Ovary (tissue), 9 donors: ENCODE measurements around the gene TMEM151B. TPM values are rescaled to one million over a fixed set of nuclear protein-coding genes. Genes with fewer than 3 reads are reported as not detected.

Experiments used
- DNase-seq, 5 donors: peaks; one replicate each; pipeline ENCODE4 v3.0.0-alpha.2; 2019 to 2020
- H3K27ac ChIP-seq, 2 donors: fragments of 200-600 bp; one replicate each; pipeline versions ENCODE4 v1.5.1 to v1.8.0; 2019 to 2022
- H3K27me3 ChIP-seq: fragments of 200-600 bp; one replicate; pipeline ENCODE4 v1.8.0; 2022
- H3K36me3 ChIP-seq: fragments of 200-600 bp; sonication (generic); one replicate; pipeline ENCODE4 v1.5.1; 2019
- H3K4me1 ChIP-seq: one replicate; pipeline ENCODE4 v1.8.1; 2013; ENCODE audit warnings: mild to moderate bottlenecking, moderate library complexity; ENCODE audit not compliant: insufficient read depth
- H3K4me3 ChIP-seq: fragments of 200-600 bp; sonication (generic); one replicate; pipeline ENCODE4 v1.5.1; 2017
- H3K9me3 ChIP-seq, 2 donors: fragments of 200-600 bp in 1 of 2; sonication (generic) in 1 of 2; one replicate each; pipeline versions ENCODE4 v1.5.1 to v1.8.1; 2013 to 2019; ENCODE audit warnings: mild to moderate bottlenecking in 1 of 2, moderate library complexity in 1 of 2
- EP300 ChIP-seq: sonication (generic); formaldehyde crosslinking; IDR thresholded peaks from one replicate; pipeline ENCODE4 v1.6.1; 2017; ENCODE audit warnings: antibody characterized with exemption
- POLR2A ChIP-seq: fragments of 450-650 bp; IDR thresholded peaks from one replicate; pipeline ENCODE4 v1.6.1; 2017; ENCODE audit warnings: antibody characterized with exemption, mild to moderate bottlenecking, moderate library complexity
- WGBS, 3 donors: extraction: QIAGEN DNeasy Blood & Tissue Kit in 1 of 3; methylation state at CpG; one replicate each; pipeline versions ENCODE4 v1.1.5 to v1.1.7; 2013 to 2017; 5-methylcytosine and 5-hydroxymethylcytosine counted together
- intact Hi-C, 4 donors: fragments of 100-400 bp; cut with DNase I; formaldehyde crosslinking; loops; one replicate each; pipeline versions ENCODE4 v1.11.0 to v1.15.1; 2022 to 2023
- polyA plus RNA-seq, 2 donors: library from polyadenylated mRNA; stranded (reverse); fragments of 200-250 nt in 1 of 2; fragments of 350-450 nt in 1 of 2; fragmentation: Illumina TruSeq in 1 of 2; extraction: RNeasy Lipid Tissue Mini Kit (QIAGEN cat#74804) in 1 of 2; gene quantifications; one replicate each; pipeline ENCODE4 v1.2.3, GENCODE V29; 2013 to 2014
- total RNA-seq, 7 donors: library from RNA; depleted of rRNA in 2 of 7; stranded (reverse); fragments of >200 nt in 2 of 7; fragmentation: NEBNext Ultra II Directional in 3 of 7; extraction: Animal tissue kit (Norgen Biotek cat#: 25700) in 3 of 7; gene quantifications; one replicate each; pipeline versions ENCODE4 v1.1.0 to v1.2.4, GENCODE V29; 2016 to 2023
- TF ChIP-seq, protein P1 (sequence below), 3 donors: fragments of 450-650 bp in 2 of 3; fragments of 200-600 bp in 1 of 3; IDR thresholded peaks; one replicate each; pipeline versions ENCODE4 v1.5.1 to v1.8.0; 2016 to 2022; ENCODE audit warnings: antibody characterized with exemption in 3 of 3, mild to moderate bottlenecking in 1 of 3
- donor health status: DM: no; HTN: no; CAD: no; lungs with moderate emphysema.
- donor health status: DM: no; HTN: no; CAD: no.
- donor health status: Bipolar disorder and iron deficiency.
- donor health status: DM: yes; HTN: yes; CAD: no.
- donor health status: DM: no; HTN: no; CAD: no.
- donor health status: DM: yes; HTN: yes; CAD: no.

The TMEM151B gene
- total and polyA plus RNA-seq, 9 donors, result under 0.01 to 0.12 (median 0.05) TPM; not detected in 4

GRCh38 chr6:44271914-44272313 lies 1.7 kb downstream of the TMEM151B start:
- H3K27ac ChIP-seq, result no peak overlapping the region
- no peak overlapping the region for H3K4me3 ChIP-seq
- H3K4me1 ChIP-seq, result no peaks in the 10 kb centered on the region
- TF ChIP-seq POLR2A (no peak), EP300 (no peak)
- TF ChIP-seq, protein P1, sequence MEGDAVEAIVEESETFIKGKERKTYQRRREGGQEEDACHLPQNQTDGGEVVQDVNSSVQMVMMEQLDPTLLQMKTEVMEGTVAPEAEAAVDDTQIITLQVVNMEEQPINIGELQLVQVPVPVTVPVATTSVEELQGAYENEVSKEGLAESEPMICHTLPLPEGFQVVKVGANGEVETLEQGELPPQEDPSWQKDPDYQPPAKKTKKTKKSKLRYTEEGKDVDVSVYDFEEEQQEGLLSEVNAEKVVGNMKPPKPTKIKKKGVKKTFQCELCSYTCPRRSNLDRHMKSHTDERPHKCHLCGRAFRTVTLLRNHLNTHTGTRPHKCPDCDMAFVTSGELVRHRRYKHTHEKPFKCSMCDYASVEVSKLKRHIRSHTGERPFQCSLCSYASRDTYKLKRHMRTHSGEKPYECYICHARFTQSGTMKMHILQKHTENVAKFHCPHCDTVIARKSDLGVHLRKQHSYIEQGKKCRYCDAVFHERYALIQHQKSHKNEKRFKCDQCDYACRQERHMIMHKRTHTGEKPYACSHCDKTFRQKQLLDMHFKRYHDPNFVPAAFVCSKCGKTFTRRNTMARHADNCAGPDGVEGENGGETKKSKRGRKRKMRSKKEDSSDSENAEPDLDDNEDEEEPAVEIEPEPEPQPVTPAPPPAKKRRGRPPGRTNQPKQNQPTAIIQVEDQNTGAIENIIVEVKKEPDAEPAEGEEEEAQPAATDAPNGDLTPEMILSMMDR (IDR thresholded peaks at IDR 0.05), result no peak
- H3K36me3 ChIP-seq, result no peaks in the 10 kb centered on the region
- intact Hi-C loops, result no loop called here
- no peak for DNase-seq
- H3K27me3 ChIP-seq, result no peaks in the 10 kb centered on the region
- no peaks in the 10 kb centered on the region for H3K9me3 ChIP-seq
- 52 to 64% (median 53%) methylated on average over 3 of the region's 3 CpGs for WGBS, 3 donors

- no peaks in the 10 kb centered on the region for H3K4me1 ChIP-seq
- no peak overlapping the region for H3K27ac ChIP-seq
- intact Hi-C loops, result no loop called here
- H3K36me3 ChIP-seq, result no peaks in the 10 kb centered on the region
- TF ChIP-seq POLR2A, result no peak
- no peak for TF ChIP-seq EP300
- TF ChIP-seq, protein P1 (IDR thresholded peaks at IDR 0.05), result no peak
- WGBS, 3 donors, result 88 to 91% (median 88%) methylated on average over 3 of the region's 3 CpGs
- no peaks in the 10 kb centered on the region for H3K27me3 ChIP-seq
- H3K9me3 ChIP-seq, result no peaks in the 10 kb centered on the region
- H3K4me3 ChIP-seq, result no peak overlapping the region
- no peak for DNase-seq
These were observed 2.3 kb downstream of the TMEM151B start for GRCh38 chr6:44272529-44272928.

DNA sequence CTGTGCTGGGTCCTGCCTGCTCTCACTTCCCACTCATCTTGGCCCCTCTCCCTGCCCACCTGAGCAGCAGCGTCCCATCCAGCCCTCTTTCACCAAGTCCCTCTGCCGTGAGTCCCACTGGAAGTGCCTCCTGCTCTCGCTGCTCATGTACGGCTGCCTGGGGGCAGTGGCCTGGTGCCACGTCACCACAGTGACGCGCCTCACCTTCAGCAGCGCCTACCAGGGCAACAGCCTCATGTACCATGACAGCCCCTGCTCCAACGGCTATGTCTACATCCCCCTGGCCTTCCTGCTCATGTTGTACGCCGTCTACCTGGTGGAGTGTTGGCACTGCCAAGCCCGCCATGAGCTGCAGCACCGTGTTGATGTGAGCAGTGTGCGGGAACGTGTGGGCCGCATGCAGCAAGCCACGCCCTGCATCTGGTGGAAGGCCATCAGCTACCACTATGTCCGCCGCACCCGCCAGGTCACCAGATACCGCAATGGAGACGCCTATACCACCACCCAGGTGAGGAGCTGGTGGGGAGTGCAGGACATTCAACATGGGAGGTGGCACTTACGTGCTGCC lies 2.8 kb downstream of the TMEM151B start:
- no peak overlapping the region for H3K4me3 ChIP-seq
- no peaks in the 10 kb centered on the region for H3K4me1 ChIP-seq
- intact Hi-C loops, result no loop called here
- no peaks in the 10 kb centered on the region for H3K9me3 ChIP-seq
- 82 to 85% (median 85%) methylated on average over 23 of the region's 23 CpGs for WGBS, 3 donors
- TF ChIP-seq EP300, result no peak
- no peak for TF ChIP-seq POLR2A
- TF ChIP-seq, protein P1 (IDR thresholded peaks at IDR 0.05), result no peak
- H3K27ac ChIP-seq, result no peak overlapping the region
- H3K27me3 ChIP-seq, result no peaks in the 10 kb centered on the region
- DNase-seq, result no peak
- no peaks in the 10 kb centered on the region for H3K36me3 ChIP-seq

GRCh38 chr6:44273617-44274016 lies 3.4 kb downstream of the TMEM151B start:
- 48 to 57% (median 53%) methylated on average over 1 of the region's 1 CpG for WGBS, 3 donors
- Histone ChIP-seq H3K9me3 (no peaks in the 10 kb centered on the region), H3K27me3 (no peaks in the 10 kb centered on the region), H3K36me3 (no peaks in the 10 kb centered on the region), H3K4me1 (no peaks in the 10 kb centered on the region), H3K4me3 (no peak overlapping the region), H3K27ac (no peak overlapping the region)
- DNase-seq, result no peak
- TF ChIP-seq, protein P1 (IDR thresholded peaks at IDR 0.05), result no peak
- no peak for TF ChIP-seq POLR2A
- no peak for TF ChIP-seq EP300
- intact Hi-C loops, result no loop called here
